ENCODE results near the gene CDH2.

DNA sequence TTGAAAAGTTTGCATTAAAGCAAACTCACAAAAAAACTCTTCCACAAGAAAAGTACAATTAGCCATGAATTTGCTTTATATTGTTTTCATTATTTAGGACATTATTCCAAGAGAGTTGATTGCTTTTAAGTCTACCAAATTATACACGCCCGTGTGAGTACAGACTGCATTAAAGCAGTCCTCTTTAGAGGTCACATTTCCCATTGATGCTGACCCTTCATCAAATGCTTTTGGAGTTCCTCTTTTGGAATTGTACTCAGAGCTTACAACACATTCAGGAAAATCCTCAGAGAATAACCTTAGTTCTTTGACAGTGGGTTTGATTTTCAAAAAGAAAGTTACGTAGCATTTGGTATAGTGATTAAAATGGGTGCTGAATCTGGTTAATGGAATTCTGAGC lies 256.1 kb downstream of the CDH2 start:
- TF ChIP-seq CTCF (conservative IDR thresholded peaks at IDR 0.05 in 1 of 2, IDR thresholded peaks at IDR 0.05 in 1 of 2; ENCODE audit: extremely low read depth in 1 of 2, insufficient read depth in 1 of 2, low read depth in 1 of 2, low read length in 2 of 2) (no peak), EZH2 (IDR thresholded peaks at IDR 0.05; ENCODE audit: borderline replicate concordance, low read length) (no peak)
